Measurements from ENCODE around the gene MAMDC4.
"Not testable (repeated sequence)": the region's sequence is repeated elsewhere in the genome, so short reads cannot be mapped to it uniquely, and the experiment has no call there.

MAMDC4 gene

GRCh38 chr9:136862849-136863622 lies 10.9 kb downstream of the MAMDC4 start:
- DNase-seq = no peak

GRCh38 chr9:136863623-136864273 lies 11.6 kb downstream of the MAMDC4 start:
- no peak for DNase-seq

- DNase-seq = peak; percentile 9
These were observed 13.1 kb downstream of the MAMDC4 start for GRCh38 chr9:136865041-136865767.

- DNase-seq = no peak
These were observed 13.6 kb downstream of the MAMDC4 start for GRCh38 chr9:136865768-136866103.

GRCh38 chr9:136866898-136867421 lies 14.8 kb downstream of the MAMDC4 start:
- DNase-seq = not testable (repeated sequence)

- no peak for DNase-seq
These were observed 15.3 kb downstream of the MAMDC4 start for GRCh38 chr9:136867480-136867879.

GRCh38 chr9:136867917-136868316 lies 15.8 kb downstream of the MAMDC4 start:
- no peak for DNase-seq

- no peak for DNase-seq
These were observed 16.5 kb downstream of the MAMDC4 start for GRCh38 chr9:136868644-136869043.

- DNase-seq = not testable (repeated sequence)
These were observed 17.5 kb downstream of the MAMDC4 start for GRCh38 chr9:136869611-136870010.

GRCh38 chr9:136875155-136875554 lies 23.0 kb downstream of the MAMDC4 start:
- no peak for DNase-seq

- no peak for DNase-seq
These were observed 24.3 kb downstream of the MAMDC4 start for GRCh38 chr9:136876476-136876875.

GRCh38 chr9:136880651-136881050 lies 28.5 kb downstream of the MAMDC4 start:
- peak; percentile 7 for DNase-seq

- DNase-seq = peak; percentile 91
These were observed 29.6 kb downstream of the MAMDC4 start for GRCh38 chr9:136881691-136882108.

GRCh38 chr9:136882109-136882946 lies 30.2 kb downstream of the MAMDC4 start:
- DNase-seq = peak; percentile 97

GRCh38 chr9:136882947-136883283 lies 30.8 kb downstream of the MAMDC4 start:
- not testable (repeated sequence) for DNase-seq

GRCh38 chr9:136883670-136884069 lies 31.5 kb downstream of the MAMDC4 start:
- not testable (repeated sequence) for DNase-seq

GRCh38 chr9:136885950-136886578 lies 33.9 kb downstream of the MAMDC4 start, which contains the start of gene TRAF2:
Gene TRAF2, plus strand, starts transcription at chr9:136886516. Its CDS starts 12,225 bp downstream, at chr9:136898741.
- peak; percentile 99 for DNase-seq

- peak; percentile 74 for DNase-seq
These were observed 34.8 kb downstream of the MAMDC4 start for GRCh38 chr9:136886610-136887597.

- DNase-seq = no peak
These were observed 36.3 kb downstream of the MAMDC4 start for GRCh38 chr9:136888454-136888853.

- DNase-seq = no peak
These were observed 37.7 kb downstream of the MAMDC4 start for GRCh38 chr9:136889858-136890257.

GRCh38 chr9:136890661-136891060 lies 38.5 kb downstream of the MAMDC4 start:
- DNase-seq = no peak

All from suppressor macrophage treated with lipopolysaccharide for 4 hours (primary cell).